HL-60/S4 treated with phorbol 12-myristate 13-acetate at 8.2 ng/mL for 4 days and 3 days (cell line): ENCODE measurements around the gene PRDM5.
"Not testable (repeated sequence)": the region's sequence is repeated elsewhere in the genome, so short reads cannot be mapped to it uniquely, and the experiment has no call there.

Experiments used
- in situ Hi-C: fragments of 300-500 bp; cut with MboI; formaldehyde crosslinking; loops from 2 replicates; pipeline ENCODE4 v1.15.0; 2022; ENCODE audit warnings: low sequenced_read_pairs

Gene PRDM5

DNA sequence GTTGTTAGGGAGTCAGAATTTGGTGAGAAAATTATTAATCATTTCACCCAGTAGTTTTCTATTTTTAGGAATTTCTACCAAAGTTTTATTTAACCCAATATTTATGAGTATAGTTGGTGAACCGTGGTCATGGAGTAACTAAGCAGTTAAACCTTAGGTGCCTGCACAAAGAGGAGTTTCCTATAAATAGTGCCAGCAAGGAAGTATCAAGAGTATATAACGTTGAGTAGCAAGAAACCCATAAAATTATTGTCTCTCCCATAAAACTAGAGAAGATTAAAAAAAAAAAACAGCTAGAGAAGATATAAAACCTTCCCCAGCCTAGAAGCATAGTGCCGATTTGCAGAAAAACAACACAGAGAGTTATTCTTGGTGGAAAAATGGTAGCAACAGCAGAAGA lies 158.9 kb downstream of the PRDM5 start:
- in situ Hi-C loops: no loop called here

DNA sequence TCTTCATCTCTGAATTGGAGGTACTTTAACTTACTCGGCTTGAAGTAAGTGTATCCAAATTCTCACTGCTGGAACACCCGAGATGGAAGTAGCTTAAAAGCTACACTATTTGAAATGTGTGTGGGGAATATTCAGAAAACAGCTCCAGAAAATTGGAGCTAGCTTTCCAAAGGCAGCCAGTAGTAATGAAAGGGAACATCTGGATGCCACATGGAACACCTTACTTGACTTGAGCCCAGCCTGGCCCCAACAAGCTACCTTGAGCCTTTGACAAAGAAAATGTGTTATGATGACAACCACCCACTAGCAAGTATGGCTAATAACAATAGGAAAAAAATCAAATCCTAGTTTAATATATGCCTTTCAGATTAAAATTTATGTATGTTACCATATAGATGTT lies 161.5 kb downstream of the PRDM5 start:
- in situ Hi-C loops: no loop called here

DNA sequence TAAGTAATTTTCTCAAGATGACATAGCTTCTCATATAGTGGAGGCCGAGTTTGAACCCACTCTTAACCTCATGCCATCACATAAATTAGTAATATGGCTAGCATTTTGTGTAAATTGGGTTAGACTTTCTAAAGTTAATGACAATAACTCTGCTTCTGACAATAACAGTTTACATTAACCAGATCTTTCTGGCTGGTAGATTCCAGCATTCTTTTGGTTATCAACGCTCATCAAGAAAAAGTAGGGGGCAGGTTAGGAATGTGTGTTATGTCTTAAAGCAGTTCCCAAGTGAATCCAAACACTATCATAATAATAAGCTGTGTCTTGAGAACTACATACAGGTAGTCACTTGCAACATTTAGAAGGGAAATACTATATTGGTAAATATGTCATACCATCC lies 162.5 kb downstream of the PRDM5 start:
- in situ Hi-C loops: no loop called here

DNA sequence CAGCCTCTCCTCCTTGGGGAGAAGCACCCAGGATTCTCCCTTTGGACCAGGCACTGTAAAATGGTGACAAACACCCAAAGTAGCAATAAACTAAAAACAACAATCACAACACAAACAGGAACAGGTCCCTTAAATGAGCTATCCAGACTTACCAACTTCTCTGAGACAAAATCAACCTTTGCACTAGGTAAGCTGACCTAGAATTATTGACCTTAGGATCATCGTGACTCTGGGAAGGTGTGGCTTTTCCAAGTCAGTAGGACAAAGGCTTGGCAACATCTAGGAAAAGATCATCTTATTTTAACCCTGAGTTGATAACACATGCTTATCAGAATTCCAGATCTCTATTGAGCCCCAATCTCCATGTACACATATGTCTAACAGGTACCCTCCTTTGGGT lies 166.7 kb downstream of the PRDM5 start:
- in situ Hi-C loops: no loop called here

GRCh38 chr4:120754590-120754989 lies 167.9 kb downstream of the PRDM5 start:
- in situ Hi-C loops: no loop called here

- in situ Hi-C loops: no loop called here
Observed at GRCh38 chr4:120753854-120754253, 168.7 kb downstream of the PRDM5 start.

GRCh38 chr4:120750152-120750525 lies 172.4 kb downstream of the PRDM5 start:
- in situ Hi-C loops: no loop called here

GRCh38 chr4:120749445-120750151 lies 172.9 kb downstream of the PRDM5 start:
- in situ Hi-C loops: no loop called here

GRCh38 chr4:120741636-120742035 lies 180.9 kb downstream of the PRDM5 start:
- in situ Hi-C loops: not testable (repeated sequence)

DNA sequence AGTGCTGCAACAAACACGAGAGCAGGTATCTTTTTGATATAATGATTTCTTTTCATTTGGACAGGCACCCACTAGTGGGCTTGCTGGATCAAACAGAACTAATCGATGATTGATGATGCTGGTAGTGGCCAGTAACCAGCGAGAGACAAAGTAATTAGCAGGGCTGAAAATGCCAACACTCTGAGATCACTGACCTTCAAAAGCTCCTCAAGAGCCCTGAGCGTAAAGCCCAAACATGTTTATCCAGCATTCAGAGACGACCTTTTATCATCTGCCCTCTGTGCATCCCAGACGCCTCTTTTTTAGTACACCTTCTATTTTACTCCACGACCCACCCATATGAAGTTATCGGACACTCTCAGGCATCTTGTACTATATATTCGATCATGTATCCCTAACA lies 186.2 kb downstream of the PRDM5 start:
- in situ Hi-C loops: no loop called here

DNA sequence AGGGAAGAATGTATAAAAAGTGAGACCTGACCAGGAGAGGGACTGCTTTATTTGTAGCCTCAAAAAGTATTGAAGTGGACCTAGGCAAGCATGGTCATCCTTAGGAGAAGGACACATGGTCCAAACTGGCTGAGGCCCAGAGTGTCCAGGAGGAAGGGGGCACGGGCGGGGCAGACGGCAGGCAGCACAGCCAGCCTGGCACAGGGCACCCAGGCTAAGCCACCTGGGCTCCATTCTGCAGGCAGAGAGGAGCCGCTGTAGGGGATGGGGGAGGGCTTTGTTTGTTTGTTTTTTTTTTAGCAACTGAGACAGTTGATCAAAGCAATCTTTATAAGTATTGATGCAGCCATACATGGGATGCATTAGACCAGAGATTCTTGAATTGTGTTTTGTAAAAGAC lies 188.6 kb downstream of the PRDM5 start:
- in situ Hi-C loops: no loop called here

GRCh38 chr4:120733054-120733453 lies 189.5 kb downstream of the PRDM5 start:
- in situ Hi-C loops: no loop called here

- in situ Hi-C loops: no loop called here
Observed at GRCh38 chr4:120731561-120731960, 191.0 kb downstream of the PRDM5 start.

DNA sequence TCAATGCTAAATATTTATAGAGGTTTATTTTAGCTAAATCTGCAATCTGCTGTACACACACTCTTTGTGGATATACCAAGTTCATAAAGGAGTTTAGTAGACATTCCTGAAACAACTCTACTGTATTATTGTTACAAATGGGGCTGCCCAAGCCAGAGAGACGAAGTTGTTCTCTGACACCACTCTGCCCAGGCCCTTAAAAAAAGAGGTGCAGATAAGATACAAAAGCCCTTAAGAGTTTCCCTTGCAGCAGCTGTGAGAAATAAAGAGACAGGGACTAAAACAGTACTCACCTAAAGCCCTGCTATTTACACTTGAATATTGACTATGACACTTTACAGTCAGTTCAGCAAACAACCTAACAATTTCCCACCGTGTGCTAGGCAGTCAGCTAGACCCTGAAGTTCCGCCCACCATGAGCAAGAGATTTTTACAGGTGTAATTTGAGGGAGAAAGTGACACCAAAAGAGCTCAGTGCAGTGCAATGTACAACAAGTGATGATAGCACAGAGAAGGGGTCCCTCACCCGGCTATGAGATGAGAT lies 191.7 kb downstream of the PRDM5 start:
- in situ Hi-C loops: no loop called here

GRCh38 chr4:120728892-120729675 lies 193.4 kb downstream of the PRDM5 start:
- in situ Hi-C loops: no loop called here

GRCh38 chr4:120725639-120726580 lies 196.6 kb downstream of the PRDM5 start:
- in situ Hi-C loops: no loop called here

- in situ Hi-C loops: no loop called here
Observed at GRCh38 chr4:120724656-120725055, 197.9 kb downstream of the PRDM5 start.

DNA sequence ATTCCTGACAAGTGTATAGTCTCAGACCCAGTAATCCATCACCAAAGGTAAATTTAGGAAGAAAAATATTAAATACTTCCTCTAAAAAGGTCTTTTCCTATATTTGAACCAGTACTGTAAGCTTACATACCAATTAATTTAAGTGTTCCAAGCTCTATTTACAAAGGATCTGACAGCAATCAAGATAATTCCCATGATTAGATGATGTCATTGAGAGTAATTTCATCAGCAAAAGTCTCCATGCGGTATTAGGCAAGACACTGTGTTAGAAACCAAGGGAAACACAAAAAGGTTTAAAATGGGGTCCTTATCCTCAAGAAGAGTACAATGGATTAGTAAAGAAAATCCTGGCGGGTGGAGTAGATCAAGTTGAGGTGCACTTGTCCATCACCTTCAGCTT lies 198.5 kb downstream of the PRDM5 start:
- in situ Hi-C loops: no loop called here

- in situ Hi-C loops: no loop called here
Observed at GRCh38 chr4:120723105-120723504, 199.4 kb downstream of the PRDM5 start.

- in situ Hi-C loops: no loop called here
Observed at GRCh38 chr4:120722655-120723054, 199.9 kb downstream of the PRDM5 start.

DNA sequence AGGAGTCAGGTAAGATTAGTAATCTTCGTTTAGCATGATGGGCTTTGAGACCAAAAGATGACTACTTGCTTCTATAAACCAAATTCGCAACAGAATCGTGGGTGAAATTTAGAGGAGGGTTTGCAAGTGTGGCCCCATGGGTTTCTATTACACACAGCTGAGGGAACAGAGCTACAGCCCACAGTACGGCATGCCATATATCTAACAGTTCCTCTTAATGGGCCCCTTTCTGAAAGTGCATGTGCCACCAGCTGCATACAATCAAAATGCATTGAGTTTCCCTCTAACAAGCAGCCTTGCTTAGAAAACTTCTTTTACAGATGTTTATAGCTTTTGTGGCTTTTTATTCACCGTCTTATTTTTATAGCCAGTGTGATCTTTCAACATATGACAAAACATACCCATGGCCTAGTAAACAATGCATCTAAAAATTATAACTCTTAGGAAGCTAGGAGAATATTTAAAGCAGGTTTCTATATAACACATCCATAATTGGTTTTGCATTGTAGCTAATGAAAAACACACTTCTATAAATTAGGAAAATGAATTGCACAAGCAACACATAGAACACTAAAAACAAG lies 202.1 kb downstream of the PRDM5 start:
- in situ Hi-C loops: no loop called here
